Hepatocyte (in vitro differentiated cells): ENCODE measurements around the gene DHX16. TPM values are rescaled to one million over a fixed set of nuclear protein-coding genes. Genes with fewer than 3 reads are reported as not detected.

Source experiments
- DNase-seq: peaks from one replicate; pipeline ENCODE4 v3.0.0-alpha.2; 2016; ENCODE audit warnings: low spot score
- H2AFZ ChIP-seq: fragments of 200-600 bp; sonication (generic); 2 replicates; pipeline ENCODE4 v1.6.0; 2016; ENCODE audit warnings: antibody characterized with exemption, mild to moderate bottlenecking
- H3K27ac ChIP-seq: fragments of 200-600 bp; sonication (generic); 2 replicates; pipeline ENCODE4 v1.5.1; 2016; ENCODE audit warnings: mild to moderate bottlenecking
- H3K27me3 ChIP-seq: fragments of 200-600 bp; sonication (generic); 2 replicates; pipeline ENCODE4 v1.6.1; 2016
- H3K36me3 ChIP-seq: fragments of 200-600 bp; sonication (generic); replicated peaks from 2 replicates; pipeline ENCODE4 v1.5.1; 2016; ENCODE audit warnings: low read depth; ENCODE audit not compliant: insufficient read depth
- H3K4me1 ChIP-seq: fragments of 200-600 bp; sonication (generic); 2 replicates; pipeline ENCODE4 v1.5.1; 2016; ENCODE audit warnings: mild to moderate bottlenecking, moderate library complexity; ENCODE audit not compliant: insufficient read depth
- H3K4me2 ChIP-seq: fragments of 200-600 bp; sonication (generic); 2 replicates; pipeline ENCODE4 v1.6.0; 2016
- H3K4me3 ChIP-seq: fragments of 200-600 bp; sonication (generic); 2 replicates; pipeline ENCODE4 v1.5.1; 2016; ENCODE audit warnings: mild to moderate bottlenecking
- H3K79me2 ChIP-seq: fragments of 200-600 bp; sonication (generic); 2 replicates; pipeline ENCODE4 v1.6.0; 2017; ENCODE audit warnings: mild to moderate bottlenecking
- H3K9me2 ChIP-seq: fragments of 200-600 bp; sonication (generic); replicated peaks from 2 replicates; pipeline ENCODE4 v1.6.0; 2017; ENCODE audit warnings: mild to moderate bottlenecking; ENCODE audit not compliant: insufficient read depth
- H3K9me3 ChIP-seq: fragments of 200-600 bp; sonication (generic); 2 replicates; pipeline ENCODE4 v1.5.1; 2016; ENCODE audit warnings: low read depth, mild to moderate bottlenecking
- H4K20me1 ChIP-seq: fragments of 200-600 bp; sonication (generic); 2 replicates; pipeline ENCODE4 v1.6.0; 2016; ENCODE audit warnings: mild to moderate bottlenecking; ENCODE audit not compliant: insufficient read depth, poor library complexity, severe bottlenecking
- EZH2 ChIP-seq: fragments of 200-600 bp; sonication (generic); IDR thresholded peaks from 2 replicates; pipeline ENCODE4 v1.6.1; 2016; ENCODE audit warnings: antibody characterized with exemption, mild to moderate bottlenecking, borderline replicate concordance
- EZH2phosphoT487 ChIP-seq: fragments of 200-600 bp; sonication (generic); IDR thresholded peaks from one replicate; pipeline ENCODE4 v1.6.1; 2018; ENCODE audit warnings: antibody characterized with exemption, mild to moderate bottlenecking, low read depth, moderate library complexity; ENCODE audit not compliant: unreplicated experiment, severe bottlenecking
- WGBS: methylation state at CpG from one replicate; pipeline ENCODE4 v1.1.6; 2016; ENCODE audit warnings: low lambda C conversion rate; ENCODE audit errors: missing lambda C conversion rate; 5-methylcytosine and 5-hydroxymethylcytosine counted together
- polyA plus RNA-seq: library from polyadenylated mRNA; unstranded; fragments of >200 nt; fragmentation: Nextera tagmentation; extraction: Ambion mirVana; gene quantifications from 2 replicates; pipeline ENCODE4 v1.2.1, GENCODE V29; 2016
- total RNA-seq: library from RNA; depleted of rRNA; stranded (reverse); fragments of >200 nt; gene quantifications from 2 replicates; pipeline ENCODE4 v1.2.3, GENCODE V29; 2014
- TF ChIP-seq, protein P1 (sequence below): fragments of 200-600 bp; sonication (generic); IDR thresholded peaks from 2 replicates; pipeline ENCODE4 v1.5.1; 2016; ENCODE audit warnings: antibody characterized with exemption, mild to moderate bottlenecking; ENCODE audit not compliant: poor library complexity

DHX16 gene
- total and polyA plus RNA-seq, 2 experiments from 2014 or later: 19.4 to 28.4 TPM

GRCh38 chr6:30654798-30655742 lies 17.7 kb downstream of the DHX16 start:
- no peak overlapping the region for H3K27ac ChIP-seq
- TF ChIP-seq EZH2 (no peak), EZH2phosphoT487 (no peak)
- TF ChIP-seq, protein P1, sequence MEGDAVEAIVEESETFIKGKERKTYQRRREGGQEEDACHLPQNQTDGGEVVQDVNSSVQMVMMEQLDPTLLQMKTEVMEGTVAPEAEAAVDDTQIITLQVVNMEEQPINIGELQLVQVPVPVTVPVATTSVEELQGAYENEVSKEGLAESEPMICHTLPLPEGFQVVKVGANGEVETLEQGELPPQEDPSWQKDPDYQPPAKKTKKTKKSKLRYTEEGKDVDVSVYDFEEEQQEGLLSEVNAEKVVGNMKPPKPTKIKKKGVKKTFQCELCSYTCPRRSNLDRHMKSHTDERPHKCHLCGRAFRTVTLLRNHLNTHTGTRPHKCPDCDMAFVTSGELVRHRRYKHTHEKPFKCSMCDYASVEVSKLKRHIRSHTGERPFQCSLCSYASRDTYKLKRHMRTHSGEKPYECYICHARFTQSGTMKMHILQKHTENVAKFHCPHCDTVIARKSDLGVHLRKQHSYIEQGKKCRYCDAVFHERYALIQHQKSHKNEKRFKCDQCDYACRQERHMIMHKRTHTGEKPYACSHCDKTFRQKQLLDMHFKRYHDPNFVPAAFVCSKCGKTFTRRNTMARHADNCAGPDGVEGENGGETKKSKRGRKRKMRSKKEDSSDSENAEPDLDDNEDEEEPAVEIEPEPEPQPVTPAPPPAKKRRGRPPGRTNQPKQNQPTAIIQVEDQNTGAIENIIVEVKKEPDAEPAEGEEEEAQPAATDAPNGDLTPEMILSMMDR: no peak
- no peaks in the 10 kb centered on the region for H3K9me3 ChIP-seq
- H3K9me2 ChIP-seq: no peaks in the 10 kb centered on the region
- WGBS: 90% methylated on average over 19 of the region's 19 CpGs
- H3K36me3 ChIP-seq: peaks cover 5% of the 10 kb centered on the region
- no peak overlapping the region for H3K4me3 ChIP-seq
- no peaks in the 10 kb centered on the region for H4K20me1 ChIP-seq
- DNase-seq: no peak
- no peaks in the 10 kb centered on the region for H3K4me1 ChIP-seq
- H3K27me3 ChIP-seq: no peaks in the 10 kb centered on the region
- H2AFZ ChIP-seq: no peak overlapping the region
- H3K4me2 ChIP-seq: no peak overlapping the region
- no peaks in the 10 kb centered on the region for H3K79me2 ChIP-seq

DNA sequence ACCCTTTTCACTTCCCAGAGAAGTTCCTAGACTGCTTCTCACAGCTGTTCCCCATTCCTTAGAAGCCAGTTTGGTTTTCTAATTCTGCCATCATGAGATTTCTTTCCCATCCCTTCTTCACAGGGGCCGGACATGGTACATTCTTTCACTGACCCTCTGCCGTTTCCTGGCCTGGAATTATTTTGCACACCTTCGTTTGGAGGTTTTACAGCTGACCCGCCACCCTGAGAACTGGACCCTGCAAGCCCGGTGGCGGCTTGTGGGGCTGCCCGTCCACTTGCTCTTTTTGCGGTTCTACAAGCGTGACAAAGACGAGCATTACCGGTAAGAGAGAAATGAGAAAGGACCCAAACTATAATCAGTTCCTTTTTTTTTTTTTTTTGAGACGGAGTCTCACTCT lies 21.7 kb downstream of the DHX16 start:
- H3K36me3 ChIP-seq: no peaks in the 10 kb centered on the region
- no peaks in the 10 kb centered on the region for H3K9me3 ChIP-seq
- H3K79me2 ChIP-seq: peaks cover 25% of the 10 kb centered on the region
- no peak overlapping the region for H2AFZ ChIP-seq
- H3K27ac ChIP-seq: no peak overlapping the region
- TF ChIP-seq EZH2: no peak
- TF ChIP-seq, protein P1: no peak
- no peak for DNase-seq
- peaks cover 6% of the 10 kb centered on the region for H4K20me1 ChIP-seq
- 97% methylated on average over 12 of the region's 12 CpGs for WGBS
- H3K4me3 ChIP-seq: no peak overlapping the region
- H3K27me3 ChIP-seq: no peaks in the 10 kb centered on the region
- H3K4me1 ChIP-seq: peaks cover 10% of the 10 kb centered on the region
- no peak overlapping the region for H3K4me2 ChIP-seq
- H3K9me2 ChIP-seq: no peaks in the 10 kb centered on the region

GRCh38 chr6:30647242-30648116 lies 25.3 kb downstream of the DHX16 start:
- H3K36me3 ChIP-seq: no peaks in the 10 kb centered on the region
- 2% methylated on average over 36 of the region's 78 CpGs for WGBS
- H3K27me3 ChIP-seq: no peaks in the 10 kb centered on the region
- peak overlapping the region; percentile 88 for H3K4me3 ChIP-seq
- H3K4me1 ChIP-seq: peaks cover 13% of the 10 kb centered on the region
- peak overlapping the region; percentile 89 for H3K4me2 ChIP-seq
- peaks cover 8% of the 10 kb centered on the region for H4K20me1 ChIP-seq
- peak overlapping the region; percentile 95 for H3K27ac ChIP-seq
- H3K9me2 ChIP-seq: no peaks in the 10 kb centered on the region
- DNase-seq: peak; percentile 88
- H3K79me2 ChIP-seq: peaks cover 45% of the 10 kb centered on the region
- peak overlapping the region; percentile 89 for H2AFZ ChIP-seq
- H3K9me3 ChIP-seq: no peaks in the 10 kb centered on the region
- TF ChIP-seq EZH2phosphoT487: no peak
- TF ChIP-seq, protein P1: no peak
- no peak for TF ChIP-seq EZH2
